HG03159 (cell line): ENCODE data around the gene STX2.
A peak's percentile ranks its signal among the peaks of the same experiment; 100 is the strongest.
"Not testable (repeated sequence)": the region's sequence is repeated elsewhere in the genome, so short reads cannot be mapped to it uniquely, and the experiment has no call there.

Source experiments
- ATAC-seq: cut with Tn5 transposase; IDR thresholded peaks from one replicate; pipeline ENCODE4 v1.9.1; 2021; ENCODE audit warnings: mild to moderate bottlenecking, moderate library complexity; ENCODE audit not compliant: unreplicated experiment

The STX2 gene

DNA sequence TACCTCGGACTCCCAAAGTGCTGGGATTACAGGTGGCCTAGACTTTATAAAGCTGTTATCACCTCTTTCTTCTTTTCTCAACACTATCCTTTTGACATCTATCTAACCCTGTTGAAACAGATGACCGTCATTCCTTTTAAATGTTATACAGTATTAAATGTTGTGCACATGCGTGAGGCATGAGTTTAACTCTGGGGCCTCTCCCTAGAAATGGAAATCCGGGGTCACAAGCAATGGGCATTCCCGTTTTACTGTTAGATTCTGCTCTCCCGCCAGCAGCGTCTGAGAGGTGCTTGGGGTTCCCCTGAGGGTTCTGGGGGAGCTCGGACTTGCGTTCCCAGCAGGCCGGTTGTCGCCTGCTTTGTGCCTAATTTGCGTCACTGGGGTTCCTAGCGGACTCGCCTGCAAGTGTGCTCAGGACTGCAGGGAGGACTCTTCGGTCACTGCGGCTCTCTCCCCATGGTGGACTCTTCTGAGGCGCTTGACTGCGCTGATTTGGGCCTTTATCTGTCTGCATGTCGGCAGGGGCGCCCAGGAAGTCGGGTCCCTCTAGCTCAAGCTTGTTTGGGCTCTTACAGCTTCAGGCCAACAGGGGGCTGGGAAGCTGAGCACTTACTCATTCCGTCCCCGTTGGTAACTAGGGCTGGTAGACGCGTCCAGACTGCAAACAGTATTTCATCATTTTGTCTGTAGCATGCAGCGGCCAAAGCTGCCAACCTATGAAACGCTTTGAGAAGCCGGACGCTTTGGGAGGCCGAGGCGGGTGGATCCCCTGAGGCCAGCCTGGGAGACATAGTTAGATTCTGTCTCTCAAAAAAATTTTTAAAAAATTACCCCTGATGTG, 31.6 kb upstream of the STX2 start:
- peak; percentile 66 for ATAC-seq

DNA sequence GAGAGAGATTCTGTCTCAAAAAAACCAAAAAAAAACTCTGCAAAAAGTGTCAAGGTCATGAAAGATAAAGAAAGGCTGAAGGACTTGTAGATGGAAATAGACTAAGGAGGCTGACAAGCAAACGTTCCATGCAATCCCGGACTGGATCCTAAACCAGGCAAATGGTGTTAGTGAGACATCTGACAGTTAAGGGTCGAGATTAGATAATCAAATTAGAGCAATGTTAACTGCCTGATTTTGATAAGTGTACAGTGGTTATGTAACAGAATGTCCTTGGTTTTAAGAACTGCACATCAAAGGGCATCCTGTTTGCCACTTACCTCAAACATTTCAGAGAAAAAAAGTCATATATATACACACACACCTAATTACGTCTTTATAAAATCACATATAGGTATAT, 29.4 kb upstream of the STX2 start:
- ATAC-seq: no peak

- no peak for ATAC-seq
These were observed 24.2 kb upstream of the STX2 start for GRCh38 chr12:130863298-130863697.

- ATAC-seq: not testable (repeated sequence)
These were observed 23.7 kb upstream of the STX2 start for GRCh38 chr12:130862771-130863170.

GRCh38 chr12:130862161-130862560, 23.1 kb upstream of the STX2 start:
- ATAC-seq: no peak

- ATAC-seq: no peak
These were observed 21.3 kb upstream of the STX2 start for GRCh38 chr12:130860311-130860710.

- no peak for ATAC-seq
These were observed 20.1 kb upstream of the STX2 start for GRCh38 chr12:130859161-130859560.

GRCh38 chr12:130858084-130858483, 19.0 kb upstream of the STX2 start:
- no peak for ATAC-seq

GRCh38 chr12:130856088-130856487, 17.0 kb upstream of the STX2 start:
- ATAC-seq: no peak

- ATAC-seq: no peak
These were observed 11.5 kb upstream of the STX2 start for GRCh38 chr12:130850418-130851021.

- no peak for ATAC-seq
These were observed 10.7 kb upstream of the STX2 start for GRCh38 chr12:130849561-130850417.

DNA sequence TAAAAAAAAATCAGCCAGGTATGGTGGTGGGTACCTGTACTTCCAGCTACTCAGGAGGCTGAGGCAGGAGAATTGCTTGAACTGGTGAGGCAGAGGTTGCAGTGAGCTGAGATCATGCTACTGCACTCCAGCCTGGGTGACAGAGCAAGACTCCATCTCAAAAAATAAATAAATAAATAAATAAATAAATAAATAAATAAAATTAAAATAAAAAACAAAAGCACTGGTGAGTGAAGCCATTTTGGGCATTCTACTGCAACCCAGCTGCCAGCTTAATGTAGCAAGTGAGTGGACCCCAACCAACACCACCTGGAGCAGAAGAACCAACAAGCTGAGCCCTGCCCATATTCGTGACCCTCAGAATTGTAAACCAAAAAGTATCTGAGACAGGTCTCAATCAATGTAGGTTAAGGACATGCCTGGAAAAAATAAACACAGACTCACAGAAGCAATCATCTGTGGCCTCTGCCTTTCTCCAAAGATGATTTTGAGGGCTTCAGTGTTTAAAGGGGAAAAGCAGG, 9.8 kb upstream of the STX2 start:
- ATAC-seq: not testable (repeated sequence)

DNA sequence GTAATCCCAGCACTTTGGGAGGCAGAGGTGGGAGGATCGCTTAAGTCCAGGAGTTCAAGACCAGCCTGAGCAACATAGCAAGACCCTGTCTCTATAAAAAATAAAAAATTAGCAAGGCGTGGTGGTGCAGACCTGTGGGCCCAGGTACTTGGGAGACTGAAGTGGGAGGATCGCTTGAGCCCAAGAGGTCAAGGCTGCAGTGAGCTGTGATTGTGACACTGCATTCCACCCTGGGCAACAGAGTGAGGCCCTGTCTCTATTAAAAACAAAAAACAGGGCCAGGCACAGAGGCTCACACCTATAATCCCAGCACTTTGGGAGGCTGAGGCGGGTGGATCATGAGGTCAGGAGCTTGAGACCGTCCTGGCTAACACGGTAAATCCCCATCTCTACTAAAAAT, 9.1 kb upstream of the STX2 start:
- ATAC-seq: not testable (repeated sequence)

DNA sequence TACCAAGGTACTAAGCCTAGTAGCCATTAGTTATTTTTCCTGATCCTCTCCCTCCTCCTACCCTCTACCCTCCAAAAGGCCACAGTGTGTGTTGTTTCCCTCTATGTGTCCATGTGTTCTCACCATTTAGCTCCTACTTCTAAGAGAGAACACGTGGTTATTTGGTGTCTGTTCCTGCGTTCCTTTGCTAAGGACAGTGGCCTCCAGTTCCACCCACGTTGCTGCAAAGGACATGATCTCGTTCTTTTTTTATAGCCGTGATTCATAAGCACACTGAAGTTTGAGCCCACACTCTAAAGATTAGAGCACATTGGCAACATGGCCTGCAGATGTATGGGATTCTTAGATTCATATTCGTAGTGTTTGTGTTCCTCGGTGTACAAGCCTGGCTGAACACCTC, 8.1 kb upstream of the STX2 start:
- no peak for ATAC-seq

DNA sequence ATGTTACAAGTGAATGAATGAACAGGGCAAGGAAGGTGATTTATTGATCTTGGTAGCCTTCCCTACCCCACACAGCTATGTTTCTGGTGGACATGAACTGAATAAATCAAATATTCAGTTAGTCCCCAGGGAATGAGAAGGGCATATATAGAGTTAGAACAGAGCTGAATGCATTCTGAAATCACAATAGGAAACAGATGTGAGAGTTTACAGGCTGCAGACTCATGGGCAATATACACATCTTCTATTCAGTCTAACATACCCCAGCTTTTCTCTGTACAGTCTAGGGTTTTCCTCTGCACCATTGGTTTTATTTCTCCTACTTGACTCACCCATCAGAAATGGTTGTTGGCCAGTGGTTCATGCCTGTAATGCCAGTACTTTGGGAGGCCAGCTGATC, 7.3 kb upstream of the STX2 start:
- ATAC-seq: no peak

GRCh38 chr12:130839770-130840404, 837 bp upstream of the STX2 start:
- ATAC-seq: no peak

DNA sequence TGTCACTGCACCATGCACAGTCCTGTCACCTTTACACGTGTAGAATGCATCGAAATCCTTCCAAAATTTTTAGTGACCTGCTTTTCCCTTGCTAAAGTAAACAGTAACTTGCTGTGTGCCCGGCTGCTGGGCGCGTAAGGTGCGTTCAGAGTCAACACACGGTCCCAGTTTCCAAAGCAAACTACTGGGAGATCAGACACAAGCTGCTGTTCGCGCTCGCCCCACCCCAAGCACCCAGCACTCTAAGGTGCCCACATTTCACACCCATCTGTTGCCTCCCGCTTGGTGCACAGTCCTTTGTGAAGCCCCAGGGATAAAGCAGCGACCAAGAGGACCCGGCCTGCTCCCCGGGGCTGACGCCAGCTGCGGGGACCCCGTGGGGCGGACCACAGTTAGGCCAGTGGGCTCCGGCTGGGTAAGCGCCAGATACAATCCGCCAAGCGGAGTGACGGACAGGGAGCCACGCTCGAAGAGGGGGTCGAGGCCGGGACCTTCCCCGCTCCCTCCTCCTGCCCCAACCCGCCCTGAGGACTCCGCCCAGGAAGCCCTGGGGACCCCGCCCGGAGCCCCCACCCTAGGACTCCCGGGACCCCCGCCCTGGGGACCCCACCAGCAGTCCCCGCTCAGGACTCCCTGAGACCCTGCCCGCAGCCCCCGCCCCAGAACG, 633 bp downstream of the STX2 start:
- ATAC-seq: peak; percentile 25

DNA sequence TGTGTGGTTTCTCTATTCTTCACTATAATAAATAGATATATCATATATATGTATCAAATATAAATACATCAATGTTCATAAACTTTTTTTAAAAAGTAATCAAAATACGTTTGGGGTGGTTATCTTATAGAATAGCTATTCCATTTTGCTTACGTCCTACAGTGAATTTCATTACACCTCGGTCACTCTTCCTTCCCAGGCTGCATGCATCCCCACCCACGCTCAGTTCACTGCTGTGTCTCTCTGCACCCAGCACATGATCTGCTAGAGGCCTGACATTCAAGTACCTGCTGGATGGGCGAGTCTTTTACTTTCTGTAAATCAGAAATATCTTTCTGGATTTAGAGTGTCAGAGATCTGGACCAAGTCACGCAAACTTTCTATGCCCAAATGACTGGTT, 3.6 kb downstream of the STX2 start:
- no peak for ATAC-seq

DNA sequence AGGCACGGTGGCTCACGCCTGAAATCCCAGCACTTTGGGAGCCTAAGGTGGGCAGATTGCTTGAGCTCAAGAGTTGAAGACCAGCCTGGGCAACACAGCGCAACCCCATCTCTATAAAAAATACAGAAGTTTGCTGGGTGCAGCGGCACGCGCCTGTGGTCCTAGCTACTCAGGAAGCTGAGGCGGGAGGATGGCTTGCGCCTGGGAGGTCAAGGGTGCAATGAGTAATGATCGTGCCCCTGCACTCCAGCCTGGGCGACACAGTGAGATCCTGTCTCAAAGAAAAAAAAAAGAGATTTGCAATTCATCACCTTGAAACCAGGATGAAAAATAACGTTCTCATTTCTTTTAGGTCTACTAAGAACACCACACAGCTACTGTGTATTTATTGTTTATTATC, 4.0 kb downstream of the STX2 start:
- ATAC-seq: no peak

DNA sequence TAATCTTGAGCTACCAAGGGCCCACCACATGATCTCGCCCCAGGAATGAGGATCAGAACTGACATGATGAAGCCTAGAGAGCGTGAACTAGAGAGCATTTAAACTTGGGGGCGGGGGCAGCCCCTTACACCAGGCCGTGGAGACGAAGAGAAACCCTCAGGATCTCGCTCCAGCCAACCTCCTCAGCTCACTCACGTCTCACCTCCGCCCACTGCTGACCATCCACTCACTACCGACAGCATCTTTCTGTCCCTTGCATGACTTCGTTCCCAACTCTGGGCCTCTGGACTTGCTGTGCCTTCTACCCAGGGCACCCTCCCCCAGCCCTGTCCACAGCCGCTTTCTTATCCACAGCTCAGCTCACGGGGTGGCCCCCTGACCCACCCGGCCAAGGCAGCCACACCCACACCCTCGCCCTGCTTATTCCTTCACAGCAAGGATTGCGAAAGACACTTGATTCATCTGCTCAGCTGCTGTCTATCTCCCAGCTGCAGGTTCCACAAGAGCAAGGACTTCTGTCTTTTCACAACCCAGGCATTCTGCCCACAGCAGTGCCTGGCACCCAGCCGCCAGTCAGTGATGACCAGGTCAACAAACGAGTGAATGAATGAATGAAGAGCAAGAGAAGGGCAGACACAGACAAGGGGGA, 6.4 kb downstream of the STX2 start:
- ATAC-seq: no peak
